Dedifferentiated amniotic fluid mesenchymal stem cell (primary cell): ENCODE results near the gene SOX1.

Experiments
- DNase-seq: peaks from one replicate; pipeline ENCODE4 v3.0.0-alpha.2; 2016; ENCODE audit errors: extremely low spot score

Gene SOX1

GRCh38 chr13:112072534-112073244, 5.7 kb downstream of the SOX1 start:
- no peak for DNase-seq

- no peak for DNase-seq
Measured at GRCh38 chr13:112073245-112074138, 6.5 kb downstream of the SOX1 start.

DNA sequence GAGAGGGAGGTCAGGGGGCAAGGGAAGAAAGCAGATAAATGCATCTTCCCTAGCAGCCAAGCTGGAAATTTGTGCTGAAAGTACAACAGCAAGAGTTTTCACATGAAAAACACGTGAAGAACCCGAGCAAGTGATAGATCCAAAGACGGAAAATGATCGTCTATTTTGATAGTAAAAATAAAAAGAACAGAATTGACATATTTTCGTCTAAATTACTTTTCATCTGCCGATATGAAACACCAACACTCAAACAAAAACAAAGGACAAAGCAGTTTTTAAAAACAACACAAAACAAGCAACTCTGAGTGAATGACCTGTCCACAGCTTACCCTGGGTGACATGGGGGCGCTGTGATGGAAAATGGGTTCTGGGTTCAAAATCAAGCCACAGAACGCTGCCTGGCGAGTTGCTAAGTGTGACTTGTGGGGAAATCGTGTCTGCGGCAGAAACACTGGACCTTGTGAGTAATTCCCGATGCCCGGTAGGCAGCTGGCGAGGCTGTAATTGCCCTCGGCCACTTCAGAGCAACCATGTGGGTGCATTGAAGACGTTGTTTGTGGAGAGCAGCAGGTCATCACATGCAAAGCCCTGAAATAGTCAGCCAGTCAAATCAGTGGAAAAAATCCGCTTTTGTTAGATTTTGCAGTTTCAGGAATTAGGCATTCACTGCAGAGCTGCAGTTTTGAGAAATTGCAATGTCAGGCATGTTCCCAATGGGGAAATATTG, 7.4 kb downstream of the SOX1 start:
- no peak for DNase-seq

GRCh38 chr13:112077729-112078128, 10.8 kb downstream of the SOX1 start:
- DNase-seq: no peak

GRCh38 chr13:112078216-112078615, 11.3 kb downstream of the SOX1 start:
- no peak for DNase-seq

- DNase-seq: no peak
Measured at GRCh38 chr13:112078879-112079531, 12.1 kb downstream of the SOX1 start.

- no peak for DNase-seq
Measured at GRCh38 chr13:112079696-112080095, 12.7 kb downstream of the SOX1 start.

GRCh38 chr13:112083971-112084370, 17.0 kb downstream of the SOX1 start:
- DNase-seq: no peak

DNA sequence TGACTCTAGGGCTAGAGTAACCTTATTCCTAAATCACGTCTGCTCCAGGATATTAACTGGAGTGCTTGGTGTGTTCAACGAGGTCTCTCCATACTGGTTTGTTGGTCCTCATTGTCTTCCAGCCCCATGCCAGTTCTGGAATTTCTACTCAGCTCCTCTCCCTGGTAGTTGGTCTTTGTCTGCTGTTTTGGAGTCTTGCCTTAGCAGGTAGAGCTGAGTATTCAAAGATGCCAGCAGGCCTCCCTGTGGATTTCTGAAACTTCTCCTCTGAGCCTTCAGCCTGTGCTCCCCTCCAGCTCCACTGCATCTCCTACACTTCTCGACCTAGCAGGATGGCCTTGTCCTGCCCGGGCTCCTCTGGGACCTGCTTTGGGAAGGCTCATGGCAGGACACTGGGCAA, 25.5 kb downstream of the SOX1 start:
- no peak for DNase-seq

GRCh38 chr13:112095354-112095753, 28.4 kb downstream of the SOX1 start:
- DNase-seq: no peak

DNA sequence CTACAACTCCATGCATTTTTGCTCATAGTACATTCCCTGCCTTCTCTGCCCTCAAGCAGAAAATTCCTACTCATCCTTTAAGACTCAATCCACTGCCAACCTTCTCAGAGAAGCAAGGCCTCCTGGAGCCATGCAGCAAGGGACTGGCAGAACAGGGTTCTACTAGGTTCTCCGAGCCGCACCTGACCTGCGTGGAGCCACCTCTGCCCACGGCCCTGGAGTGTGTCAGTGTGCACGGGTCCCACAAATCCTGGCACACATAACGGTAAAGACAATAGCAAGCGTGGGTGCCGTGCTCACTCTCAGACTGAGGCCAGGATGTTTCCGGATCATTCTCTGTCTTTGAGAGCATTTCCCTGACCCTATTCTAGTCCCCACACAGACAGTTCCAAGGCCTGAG, 30.0 kb downstream of the SOX1 start:
- no peak for DNase-seq

GRCh38 chr13:112097770-112098169, 30.8 kb downstream of the SOX1 start:
- no peak for DNase-seq

- DNase-seq: no peak
Measured at GRCh38 chr13:112098699-112099098, 31.8 kb downstream of the SOX1 start.

GRCh38 chr13:112101360-112101930, 34.5 kb downstream of the SOX1 start:
- DNase-seq: no peak

DNA sequence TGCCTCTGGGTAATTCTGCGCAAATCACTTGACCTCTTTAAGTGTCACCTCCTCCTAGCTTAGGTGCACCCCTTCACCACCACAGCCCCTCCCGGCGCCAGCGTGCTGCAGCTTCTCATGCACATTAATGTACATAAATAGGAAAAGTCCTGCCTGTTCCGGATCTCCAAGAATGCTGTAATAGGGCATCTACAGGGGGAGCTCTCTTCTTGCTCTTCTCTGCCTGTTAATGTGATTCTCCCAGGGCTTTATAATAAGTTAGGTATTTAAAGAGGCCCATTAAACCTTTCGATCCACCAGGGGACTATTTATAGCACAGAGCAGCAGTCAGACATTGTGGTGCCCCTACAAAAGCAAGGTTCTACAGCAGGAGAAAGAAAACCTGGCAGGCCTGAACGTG, 35.3 kb downstream of the SOX1 start:
- DNase-seq: no peak

- no peak for DNase-seq
Measured at GRCh38 chr13:112103260-112103838, 36.4 kb downstream of the SOX1 start.

DNA sequence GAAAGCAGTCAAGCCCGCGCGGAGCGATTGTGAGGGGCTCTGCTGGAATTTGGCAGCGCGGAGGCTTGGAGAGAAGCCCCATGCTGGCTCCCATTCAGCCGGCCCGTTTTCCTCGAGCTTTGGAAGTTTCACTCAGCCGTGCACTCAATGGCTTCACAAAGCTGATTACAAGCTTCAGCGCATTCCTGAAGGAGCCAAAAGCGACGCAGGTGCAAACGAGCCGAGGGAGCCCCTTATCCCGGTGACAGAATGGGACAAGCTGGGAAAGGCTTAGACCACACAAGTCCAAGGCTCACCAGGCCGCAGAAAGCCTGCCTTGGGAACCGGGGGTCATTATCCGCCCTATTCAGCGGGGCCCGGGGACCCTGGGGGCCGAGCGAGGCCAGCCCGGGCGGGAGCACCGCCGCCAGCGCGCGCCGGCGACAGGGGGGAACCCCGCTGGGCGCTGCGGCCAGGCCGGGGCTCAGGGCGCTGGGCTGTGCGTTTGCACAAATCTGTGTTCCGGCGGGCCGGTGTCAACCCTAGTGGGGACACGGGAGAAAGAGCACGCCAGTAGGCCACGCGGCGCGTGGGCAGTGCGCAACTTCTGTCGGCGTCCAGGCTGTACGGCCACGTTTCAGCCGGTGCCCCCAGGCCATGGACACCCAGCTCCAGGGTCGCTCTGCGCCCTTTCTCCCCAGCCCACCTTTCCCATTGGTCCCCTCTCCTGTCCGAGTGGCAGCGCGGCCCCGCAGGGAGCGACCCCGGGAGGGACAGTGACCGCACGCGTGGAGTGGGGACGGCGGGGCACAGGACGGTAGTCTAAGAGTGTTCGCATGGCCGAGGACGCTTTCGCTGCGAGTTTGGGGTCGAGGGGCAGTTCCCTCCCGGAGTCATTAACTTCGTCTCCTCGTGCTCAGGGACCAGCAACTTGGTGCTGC, 37.3 kb downstream of the SOX1 start:
- DNase-seq: no peak

DNA sequence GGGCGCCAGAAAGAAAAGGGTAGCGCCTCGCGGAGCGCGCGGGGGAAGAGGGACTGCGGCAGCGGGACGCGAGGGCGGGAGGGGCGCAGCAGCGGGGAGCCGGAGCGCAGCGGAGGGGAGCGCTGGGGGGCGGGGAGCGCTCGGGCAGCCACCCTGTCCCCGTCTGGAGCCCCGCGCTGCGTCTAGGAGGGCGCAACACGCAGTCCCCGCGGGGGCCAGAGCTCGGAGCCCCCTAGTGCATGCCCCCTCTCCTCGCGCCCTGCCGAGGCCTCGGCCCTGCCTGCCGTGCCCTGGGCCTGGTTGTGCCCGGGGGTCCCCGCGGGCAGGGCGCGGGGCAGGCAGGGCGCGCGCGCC, 37.9 kb downstream of the SOX1 start:
- DNase-seq: no peak

GRCh38 chr13:112105244-112105681, 38.3 kb downstream of the SOX1 start:
- no peak for DNase-seq

DNA sequence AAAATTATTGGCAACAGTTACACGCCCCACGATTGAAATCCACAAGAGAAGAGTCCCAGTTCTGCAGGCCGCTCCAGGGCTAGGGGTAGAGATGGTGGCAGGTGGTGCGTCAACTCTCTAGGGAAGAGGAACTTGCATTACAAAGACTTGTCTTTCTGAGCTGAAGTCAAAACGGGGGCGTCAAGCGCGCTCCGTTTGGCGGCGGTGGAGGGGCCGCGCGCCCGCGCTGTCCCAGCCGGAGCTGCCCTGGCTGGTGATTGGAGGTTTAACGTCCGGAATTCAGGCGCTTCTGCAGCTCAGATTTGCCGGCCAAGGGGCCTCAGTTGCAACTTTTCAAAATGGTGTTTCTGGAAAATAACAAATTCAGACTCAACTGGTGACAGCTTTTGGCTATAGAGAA, 38.9 kb downstream of the SOX1 start:
- DNase-seq: no peak
